ENCODE measurements around the gene SEMA4B. TPM values are rescaled to one million over a fixed set of nuclear protein-coding genes. Genes with fewer than 3 reads are reported as not detected.

Gene SEMA4B
- total and polyA plus RNA-seq, 2 of the 8 experiments (the other 6 are each of a cell fraction or from before 2014, with no cell fraction given) = 42.7 to 43.0 TPM

DNA sequence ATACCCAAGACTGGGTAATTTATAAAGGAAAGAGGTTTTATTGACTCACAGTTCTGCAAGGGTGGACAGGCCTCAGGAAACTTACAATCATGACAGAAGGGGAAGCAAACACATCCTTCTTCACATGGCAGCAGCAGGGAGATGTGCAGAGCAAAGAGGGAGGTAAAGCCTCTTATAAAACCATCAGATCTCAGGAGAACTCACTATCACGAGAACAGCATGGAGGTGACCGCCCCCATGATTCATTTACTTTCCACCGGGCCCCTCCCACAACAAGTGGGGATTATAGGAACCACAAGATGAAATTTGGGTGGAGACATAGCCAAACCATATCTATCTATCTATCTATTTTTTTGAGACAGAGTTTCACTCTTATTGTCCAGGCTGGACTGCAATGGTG is 38.2 kb downstream of the SEMA4B start:
- WGBS, 2 experiments (ENCODE audit: extremely low coverage in 1 of 2, insufficient coverage in 1 of 2, insufficient read length in 1 of 2, insufficient replicate concordance in 2 of 2, low coverage in 1 of 2, low lambda C conversion rate in 2 of 2, missing lambda C conversion rate in 1 of 2) = 96% methylated on average over 3 of the region's 3 CpGs; no CpG with 5 or more reads in 1 of the 2 experiments
- no peaks in the 10 kb centered on the region for H3K79me1 ChIP-seq (ENCODE audit: low read depth, low read length)
- no peak overlapping the region for H3K4ac ChIP-seq (replicated peaks; ENCODE audit: insufficient read length, low read depth, low read length)
- H3K9ac ChIP-seq (replicated peaks in 1 of 4; ENCODE audit: extremely low read depth in 1 of 4, low read depth in 3 of 4, low read length in 3 of 4) = no peak overlapping the region
- ChIA-PET POLR2A (ENCODE audit: partially characterized antibody) (interaction anchor here (1.2 kb wide), 1 partner anchor 87 kb away, joined by 3 read pairs; no protein-coding TSS in a partner anchor), CTCF (ENCODE audit: partially characterized antibody) (interaction anchor here (1.3 kb wide), 1 partner anchor 72 kb away, joined by 3 read pairs; no protein-coding TSS in a partner anchor)
- no peaks in the 10 kb centered on the region for H3K23me2 ChIP-seq (ENCODE audit: low read depth, low read length)
- H3K36me3 ChIP-seq (ENCODE audit: control insufficient read depth in 2 of 4, insufficient read depth in 4 of 4, low read length in 3 of 4) = no peaks in the 10 kb centered on the region
- no peak overlapping the region for H3K4me2 ChIP-seq (ENCODE audit: insufficient read depth in 1 of 2, low read depth in 2 of 2, low read length in 2 of 2)
- H3K27ac ChIP-seq (ENCODE audit: low read depth, low read length) = no peak overlapping the region
- H2BK12ac ChIP-seq (ENCODE audit: low read depth, low read length) = no peak overlapping the region
- no peak overlapping the region for H3K56ac ChIP-seq (replicated peaks; ENCODE audit: insufficient read length, low read depth, low read length)
- H2BK120ac ChIP-seq (replicated peaks; ENCODE audit: low read depth, low read length) = no peak overlapping the region
- H4K8ac ChIP-seq (ENCODE audit: extremely low read depth, insufficient read depth, low read length) = no peak overlapping the region
- no peak overlapping the region for H4K91ac ChIP-seq (replicated peaks; ENCODE audit: insufficient read length, low read length)
- no peaks in the 10 kb centered on the region for H3K9me3 ChIP-seq (ENCODE audit: insufficient read depth in 2 of 2, low read depth in 1 of 2, low read length in 1 of 2)
- H3K18ac ChIP-seq (ENCODE audit: extremely low read depth, low read length) = no peak overlapping the region
- H3K14ac ChIP-seq (ENCODE audit: insufficient read length) = no peak overlapping the region
- H2BK5ac ChIP-seq (ENCODE audit: low read depth, low read length) = no peak overlapping the region
- no peak overlapping the region for H3K23ac ChIP-seq (ENCODE audit: insufficient read length)
- H3K79me2 ChIP-seq (ENCODE audit: control insufficient read depth in 1 of 2, insufficient read depth in 2 of 2, low read length in 2 of 2) = no peaks in the 10 kb centered on the region
- no peak overlapping the region for H4K5ac ChIP-seq (ENCODE audit: insufficient read length, low read depth, low read length)
- no peaks in the 10 kb centered on the region for H3K27me3 ChIP-seq (replicated peaks in 1 of 4; ENCODE audit: control insufficient read depth in 3 of 4, extremely low read depth in 1 of 4, insufficient read depth in 3 of 4, low read length in 3 of 4)
- FAIRE-seq (no peak), DNase-seq (ENCODE audit: low read depth in 1 of 2, low spot score in 2 of 2) (no peak)
- no peak overlapping the region for H2AK5ac ChIP-seq (ENCODE audit: low read depth, low read length)
- no peak overlapping the region for H3K4me3 ChIP-seq (ENCODE audit: extremely low read depth in 1 of 4, insufficient read depth in 2 of 4, low read depth in 3 of 4, low read length in 4 of 4)
- no peaks in the 10 kb centered on the region; a peak in 1 of 7 replicates for H3K4me1 ChIP-seq (replicated peaks in 1 of 4; ENCODE audit: control insufficient read depth in 3 of 4, insufficient read depth in 4 of 4, low read length in 3 of 4)
- no peaks in the 10 kb centered on the region for H4K20me1 ChIP-seq (replicated peaks in 1 of 2; ENCODE audit: control insufficient read depth in 1 of 2, insufficient read depth in 2 of 2, low read length in 2 of 2)
- no peak overlapping the region for H2BK15ac ChIP-seq (ENCODE audit: low read length)
- H2AFZ ChIP-seq (ENCODE audit: low read length) = no peak overlapping the region
- H2BK20ac ChIP-seq (ENCODE audit: low read length) = no peak overlapping the region
- TF ChIP-seq KDM5A (IDR thresholded peaks at IDR 0.05; ENCODE audit: low read length) (no peak), SP2 (IDR thresholded peaks at IDR 0.05; ENCODE audit: low read length) (no peak), SUZ12 (IDR thresholded peaks at IDR 0.05; ENCODE audit: low read length) (no peak), CBX8 (IDR thresholded peaks at IDR 0.05; ENCODE audit: borderline replicate concordance, low read depth, low read length) (no peak), BACH1 (IDR thresholded peaks at IDR 0.05; ENCODE audit: low read length) (no peak), CREB1 (IDR thresholded peaks at IDR 0.05) (no peak), BCL11A (IDR thresholded peaks at IDR 0.05; ENCODE audit: low read depth in 2 of 2, low read length in 2 of 2) (no peak), SIRT6 (IDR thresholded peaks at IDR 0.05; ENCODE audit: low read length) (no peak), JUND (IDR thresholded peaks at IDR 0.05; ENCODE audit: low read length) (no peak), YY1 (IDR thresholded peaks at IDR 0.05; ENCODE audit: low read depth, low read length) (no peak), GABPA (IDR thresholded peaks at IDR 0.05; ENCODE audit: borderline replicate concordance, insufficient read depth, low read length) (no peak)
- TF ChIP-seq, protein P1, sequence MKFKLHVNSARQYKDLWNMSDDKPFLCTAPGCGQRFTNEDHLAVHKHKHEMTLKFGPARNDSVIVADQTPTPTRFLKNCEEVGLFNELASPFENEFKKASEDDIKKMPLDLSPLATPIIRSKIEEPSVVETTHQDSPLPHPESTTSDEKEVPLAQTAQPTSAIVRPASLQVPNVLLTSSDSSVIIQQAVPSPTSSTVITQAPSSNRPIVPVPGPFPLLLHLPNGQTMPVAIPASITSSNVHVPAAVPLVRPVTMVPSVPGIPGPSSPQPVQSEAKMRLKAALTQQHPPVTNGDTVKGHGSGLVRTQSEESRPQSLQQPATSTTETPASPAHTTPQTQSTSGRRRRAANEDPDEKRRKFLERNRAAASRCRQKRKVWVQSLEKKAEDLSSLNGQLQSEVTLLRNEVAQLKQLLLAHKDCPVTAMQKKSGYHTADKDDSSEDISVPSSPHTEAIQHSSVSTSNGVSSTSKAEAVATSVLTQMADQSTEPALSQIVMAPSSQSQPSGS (IDR thresholded peaks at IDR 0.05; ENCODE audit: low read length) = no peak
- TF ChIP-seq, protein P2, sequence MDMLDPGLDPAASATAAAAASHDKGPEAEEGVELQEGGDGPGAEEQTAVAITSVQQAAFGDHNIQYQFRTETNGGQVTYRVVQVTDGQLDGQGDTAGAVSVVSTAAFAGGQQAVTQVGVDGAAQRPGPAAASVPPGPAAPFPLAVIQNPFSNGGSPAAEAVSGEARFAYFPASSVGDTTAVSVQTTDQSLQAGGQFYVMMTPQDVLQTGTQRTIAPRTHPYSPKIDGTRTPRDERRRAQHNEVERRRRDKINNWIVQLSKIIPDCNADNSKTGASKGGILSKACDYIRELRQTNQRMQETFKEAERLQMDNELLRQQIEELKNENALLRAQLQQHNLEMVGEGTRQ (IDR thresholded peaks at IDR 0.05; ENCODE audit: low read length) = no peak
